ENCODE measurements around the gene LMBRD1. TPM values are rescaled to one million over a fixed set of nuclear protein-coding genes. Genes with fewer than 3 reads are reported as not detected.

Gene LMBRD1
- total RNA-seq (10 to 100 TPM; 22.9 to 37.0 (median 27.3) TPM), polyA plus RNA-seq (10 to 100 TPM; 19.7 to 30.6 (median 25.5) TPM)
- long read RNA-seq, donor 1, transcript LMBRD1-202 (16 exons, 2,264 nt), result major isoform, 13 of 13 reads
- long read RNA-seq, donor 1, partial matches to known transcripts, result 0 of 13 reads
- long read RNA-seq, donor 1, other reads (novel, unspliced or antisense), result 0 of 13 reads
- long read RNA-seq, donor 2, transcript LMBRD1-202 (16 exons, 2,264 nt), result major isoform, 23 of 30 reads
- long read RNA-seq, donor 2, partial matches to known transcripts, result 4 of 30 reads
- long read RNA-seq, donor 2, other reads (novel, unspliced or antisense), result 3 of 30 reads

- ATAC-seq, result peak; percentile 96 to 99 (median 96)
- Histone ChIP-seq H3K27me3 (ENCODE audit: insufficient read depth in 3 of 3, low read length in 2 of 3) (no peaks in the 10 kb centered on the region), H3K4me1 (peaks cover 20% of the 10 kb centered on the region), H3K4me3 (peak within 1 kb of the TSS; percentile 79), H3K36me3 (ENCODE audit: insufficient read depth in 1 of 2, low read depth in 1 of 2) (no peaks in the 10 kb centered on the region), H3K27ac (peak within 1 kb of the TSS; percentile 94), H3K9me3 (no peaks in the 10 kb centered on the region)
- 0 to 1% (median 1%) methylated on average over 36 to 39 of the region's 39 CpGs for WGBS, 3 donors
- peak; percentile 70 for TF ChIP-seq CTCF (IDR thresholded peaks at IDR 0.05)
- intact Hi-C loops (cut with DNase I), result loop anchor here in 1 of 2 donors (10.0 kb wide), 1 partner anchor 768 kb away; the partner anchor contains the start of gene SDHAF4
- peak; percentile 98 for DNase-seq
These were observed at the start of gene LMBRD1 for GRCh38 chr6:69796642-69797390. Gene LMBRD1 (minus strand): TSS chr6:69797010. CDS start chr6:69796881, 129 bp downstream.

GRCh38 chr6:69846312-69846711 is 49.5 kb upstream of the LMBRD1 start:
- no peak for DNase-seq
- Histone ChIP-seq H3K27ac (no peak overlapping the region), H3K4me3 (no peak overlapping the region), H3K27me3 (ENCODE audit: insufficient read depth in 3 of 3, low read length in 2 of 3) (no peaks in the 10 kb centered on the region), H3K9me3 (no peaks in the 10 kb centered on the region), H3K4me1 (peaks cover 17% of the 10 kb centered on the region), H3K36me3 (ENCODE audit: insufficient read depth in 1 of 2, low read depth in 1 of 2) (no peaks in the 10 kb centered on the region)
- ATAC-seq, result no peak
- 88 to 93% (median 89%) methylated on average over 2 of the region's 2 CpGs for WGBS, 3 donors
- TF ChIP-seq CTCF (IDR thresholded peaks at IDR 0.05), result no peak
- intact Hi-C loops (cut with DNase I), result loop anchor here in 1 of 2 donors (5.0 kb wide), 1 partner anchor 66 kb away; no protein-coding TSS in a partner anchor

- DNase-seq (no peak), ATAC-seq (no peak)
- WGBS, 3 donors, result 79 to 89% (median 88%) methylated on average over 1 of the region's 1 CpG
- H3K4me1 ChIP-seq, result peaks cover 21% of the 10 kb centered on the region
- H3K36me3 ChIP-seq (ENCODE audit: insufficient read depth in 1 of 2, low read depth in 1 of 2), result no peaks in the 10 kb centered on the region
- intact Hi-C loops (cut with DNase I), result no loop called here
- no peak for TF ChIP-seq CTCF (IDR thresholded peaks at IDR 0.05)
- no peaks in the 10 kb centered on the region for H3K27me3 ChIP-seq (ENCODE audit: insufficient read depth in 3 of 3, low read length in 2 of 3)
- no peak overlapping the region for H3K27ac ChIP-seq
- H3K4me3 ChIP-seq, result no peak overlapping the region
- H3K9me3 ChIP-seq, result no peaks in the 10 kb centered on the region
These were observed 46.4 kb upstream of the LMBRD1 start for GRCh38 chr6:69843189-69843588.

GRCh38 chr6:69841862-69842261 is 45.1 kb upstream of the LMBRD1 start:
- Histone ChIP-seq H3K4me3 (no peak overlapping the region), H3K27me3 (ENCODE audit: insufficient read depth in 3 of 3, low read length in 2 of 3) (no peaks in the 10 kb centered on the region), H3K9me3 (no peaks in the 10 kb centered on the region), H3K36me3 (ENCODE audit: insufficient read depth in 1 of 2, low read depth in 1 of 2) (no peaks in the 10 kb centered on the region), H3K4me1 (peaks cover 17% of the 10 kb centered on the region), H3K27ac (no peak overlapping the region)
- 81 to 89% (median 89%) methylated on average over 1 of the region's 1 CpG for WGBS, 3 donors
- ATAC-seq (no peak), DNase-seq (no peak)
- intact Hi-C loops (cut with DNase I), result no loop called here
- TF ChIP-seq CTCF (IDR thresholded peaks at IDR 0.05), result no peak
